Suppressor macrophage treated with lipopolysaccharide for 1 hour (primary cell): ENCODE data around the gene CCNK.

Experiments used
- DNase-seq, 3 donors: peaks; one replicate each; pipeline ENCODE4 v3.0.0-alpha.2; 2020 to 2022

The CCNK gene

GRCh38 chr14:99556134-99556791 is 75.1 kb downstream of the CCNK start:
- DNase-seq, result no peak

- no peak for DNase-seq
Observed at GRCh38 chr14:99559286-99559990, 78.2 kb downstream of the CCNK start.

GRCh38 chr14:99560403-99560802 is 79.2 kb downstream of the CCNK start:
- no peak for DNase-seq

GRCh38 chr14:99560922-99561683 is 79.9 kb downstream of the CCNK start:
- DNase-seq, result no peak

GRCh38 chr14:99561864-99562263 is 80.7 kb downstream of the CCNK start:
- no peak for DNase-seq
